ENCODE measurements around the gene NUTF2. TPM values are rescaled to one million over a fixed set of nuclear protein-coding genes. Genes with fewer than 3 reads are reported as not detected.

Gene NUTF2
- total and polyA plus RNA-seq, 10 of the 15 experiments (the other 5 are each of a cell fraction or from before 2014, with no cell fraction given), result 116 to 342 (median 202) TPM

GRCh38 chr16:67880584-67880983 lies 33.9 kb downstream of the NUTF2 start:
- DNase-seq (ENCODE audit: low read depth, low spot score) (no peak), ATAC-seq (no peak), FAIRE-seq (no peak)
- Histone ChIP-seq H3K9ac (ENCODE audit: control insufficient read depth, insufficient read depth, low read length) (no peak overlapping the region), H3K36me3 (ENCODE audit: control insufficient read depth in 2 of 2, insufficient read depth in 2 of 2, low read length in 1 of 2) (peaks cover 22 to 65% of the 10 kb centered on the region in 2 experiments; a peak in 3 of 4 replicates), H3K4me3 (no peak overlapping the region), H3K27me3 (replicated peaks in 1 of 2; ENCODE audit: control insufficient read depth in 2 of 2, insufficient read depth in 2 of 2, low read length in 1 of 2) (no peaks in the 10 kb centered on the region), H3K27ac (ENCODE audit: control insufficient read depth, insufficient read depth) (no peak overlapping the region), H3K79me2 (ENCODE audit: control insufficient read depth, insufficient read depth, low read length) (peaks cover 3% of the 10 kb centered on the region), H3K4me1 (ENCODE audit: control insufficient read depth, insufficient read depth, low read length) (0 out of 2 replicates have a peak, but pooled peaks cover 3% of the 10 kb centered on the region), H3K9me3 (replicated peaks; ENCODE audit: control insufficient read depth, insufficient read depth, low read length) (no peaks in the 10 kb centered on the region), H2AFZ (ENCODE audit: control insufficient read depth, low read depth, low read length) (no peak overlapping the region), H3K4me2 (ENCODE audit: control insufficient read depth, insufficient read depth) (no peak overlapping the region), H4K20me1 (ENCODE audit: control insufficient read depth, insufficient read depth) (no peaks in the 10 kb centered on the region; the same call in 1 of the 2 replicates)
- SMC1A ChIA-PET (ENCODE audit: uncharacterized antibody, unreplicated experiment), result no interaction called here
- in situ Hi-C loops (cut with MboI), result no loop called here
- RAD21 ChIA-PET (ENCODE audit: unreplicated experiment), result no interaction called here
- intact Hi-C loops (cut with micrococcal nuclease; ENCODE audit: unreplicated experiment), result loop anchor here (5.0 kb wide), 1 partner anchor 347 kb away; no protein-coding TSS in a partner anchor
- CTCF ChIA-PET, result no interaction called here
- POLR2A ChIA-PET, result no interaction called here
- WGBS (ENCODE audit: insufficient coverage, insufficient replicate concordance, low lambda C conversion rate, missing lambda C conversion rate), result 89% methylated on average over 13 of the region's 13 CpGs
- TF ChIP-seq BCL3 (IDR thresholded peaks at IDR 0.05; ENCODE audit: borderline replicate concordance, insufficient read depth, low read depth, low read length, poor library complexity, severe bottlenecking) (no peak), POLR2A (IDR thresholded peaks at IDR 0.05; ENCODE audit: low read depth, low read length) (0 out of 2 replicates have a peak, but pooled peaks have one; percentile 12)
- BruUV-seq (replicated peaks), result no TSS peak

DNA sequence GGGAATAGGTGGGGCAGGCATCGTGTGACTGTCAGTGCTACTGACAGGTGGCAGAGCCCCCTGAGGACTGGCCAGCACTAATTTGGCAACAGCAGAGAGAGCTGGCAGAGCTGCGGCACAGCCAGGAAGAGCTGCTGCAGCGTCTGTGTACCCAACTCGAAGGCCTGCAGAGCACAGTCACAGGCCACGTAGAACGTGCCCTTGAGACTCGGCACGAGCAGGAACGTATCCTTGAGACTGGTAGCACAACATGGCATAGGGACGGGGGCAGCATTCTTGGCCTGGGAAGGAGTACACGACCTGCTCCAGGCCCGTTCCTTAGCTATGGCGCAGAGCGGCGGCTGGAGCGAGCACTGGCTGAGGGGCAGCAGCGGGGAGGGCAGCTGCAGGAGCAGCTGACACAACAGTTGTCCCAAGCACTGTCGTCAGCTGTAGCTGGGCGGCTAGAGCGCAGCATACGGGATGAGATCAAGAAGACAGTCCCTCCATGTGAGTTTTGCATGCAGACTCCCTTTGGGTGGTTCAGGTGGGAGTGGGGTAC lies 35.0 kb downstream of the NUTF2 start:
- FAIRE-seq (no peak), DNase-seq (ENCODE audit: low read depth, low spot score) (no peak), ATAC-seq (no peak)
- POLR2A ChIA-PET, result no interaction called here
- Histone ChIP-seq H3K4me3 (no peak overlapping the region), H2AFZ (ENCODE audit: control insufficient read depth, low read depth, low read length) (no peak overlapping the region), H3K79me2 (ENCODE audit: control insufficient read depth, insufficient read depth, low read length) (no peaks in the 10 kb centered on the region), H3K9me3 (replicated peaks; ENCODE audit: control insufficient read depth, insufficient read depth, low read length) (no peaks in the 10 kb centered on the region), H4K20me1 (ENCODE audit: control insufficient read depth, insufficient read depth) (no peaks in the 10 kb centered on the region), H3K4me2 (ENCODE audit: control insufficient read depth, insufficient read depth) (no peak overlapping the region), H3K27me3 (replicated peaks in 1 of 2; ENCODE audit: control insufficient read depth in 2 of 2, insufficient read depth in 2 of 2, low read length in 1 of 2) (no peaks in the 10 kb centered on the region), H3K27ac (ENCODE audit: control insufficient read depth, insufficient read depth) (no peak overlapping the region), H3K9ac (ENCODE audit: control insufficient read depth, insufficient read depth, low read length) (no peak overlapping the region), H3K4me1 (ENCODE audit: control insufficient read depth, insufficient read depth, low read length) (no peaks in the 10 kb centered on the region), H3K36me3 (ENCODE audit: control insufficient read depth in 2 of 2, insufficient read depth in 2 of 2, low read length in 1 of 2) (peaks cover 17 to 65% of the 10 kb centered on the region in 2 experiments; a peak in 3 of 4 replicates)
- in situ Hi-C loops (cut with MboI) (no loop called here), intact Hi-C loops (cut with micrococcal nuclease; ENCODE audit: unreplicated experiment) (loop anchor here (2.0 to 5.0 kb wide), 2 partner anchors 159 to 346 kb away; no protein-coding TSS in a partner anchor)
- CTCF ChIA-PET, result interaction anchor here (0.9 to 3.2 kb wide), 5 partner anchors 33 to 159 kb away, joined by 3 to 24 read pairs (median 4); no protein-coding TSS in a partner anchor
- TF ChIP-seq YBX1 (IDR thresholded peaks at IDR 0.05), result no peak
- RAD21 ChIA-PET (ENCODE audit: unreplicated experiment), result no interaction called here
- WGBS (ENCODE audit: insufficient coverage, insufficient replicate concordance, low lambda C conversion rate, missing lambda C conversion rate), result 90% methylated on average over 21 of the region's 21 CpGs
- TSS peak; percentile 24 for BruUV-seq (replicated peaks)
- SMC1A ChIA-PET (ENCODE audit: uncharacterized antibody, unreplicated experiment), result interaction anchor here (0.5 kb wide), 1 partner anchor 189 kb away, joined by 3 read pairs; no protein-coding TSS in a partner anchor

All from GM12878 (cell line).